KMS-11 (cell line): ENCODE data around the gene HIVEP1.

Experiments
- H2AFZ ChIP-seq: fragments of 200-600 bp; sonication (generic); 2 replicates; pipeline ENCODE4 v1.6.1; 2016; ENCODE audit warnings: antibody characterized with exemption, mixed run types, low read depth
- H3K27ac ChIP-seq: fragments of 200-600 bp; sonication (generic); 2 replicates; pipeline ENCODE4 v1.6.1; 2016; ENCODE audit warnings: mild to moderate bottlenecking, mixed run types
- H3K27me3 ChIP-seq: fragments of 200-600 bp; sonication (generic); 2 replicates; pipeline ENCODE4 v1.6.1; 2017; ENCODE audit warnings: mild to moderate bottlenecking, low read depth, mixed run types, moderate library complexity; ENCODE audit not compliant: insufficient read depth
- H3K36me3 ChIP-seq: fragments of 200-600 bp; sonication (generic); 2 replicates; pipeline ENCODE4 v1.6.1; 2017; ENCODE audit warnings: mild to moderate bottlenecking, mixed run types; ENCODE audit not compliant: insufficient read depth
- H3K4me1 ChIP-seq: fragments of 200-600 bp; sonication (generic); 2 replicates; pipeline ENCODE4 v1.6.1; 2016; ENCODE audit warnings: mild to moderate bottlenecking, low read depth, mixed run types; ENCODE audit not compliant: poor library complexity, severe bottlenecking
- H3K4me2 ChIP-seq: fragments of 200-600 bp; sonication (generic); 2 replicates; pipeline ENCODE4 v1.7.0; 2016; ENCODE audit warnings: mild to moderate bottlenecking, mixed run types
- H3K4me3 ChIP-seq: fragments of 200-600 bp; sonication (generic); IDR thresholded peaks from 2 replicates; pipeline ENCODE4 v1.6.1; 2017; ENCODE audit warnings: low read depth, low read length, mixed read lengths; ENCODE audit not compliant: insufficient read depth
- H3K79me2 ChIP-seq: fragments of 200-600 bp; sonication (generic); 2 replicates; pipeline ENCODE4 v1.6.1; 2016; ENCODE audit warnings: low read depth, mixed run types; ENCODE audit not compliant: insufficient read depth
- H3K9ac ChIP-seq: fragments of 200-600 bp; sonication (generic); 2 replicates; pipeline ENCODE4 v1.6.1; 2016; ENCODE audit warnings: mild to moderate bottlenecking, mixed run types
- H4K20me1 ChIP-seq: fragments of 200-600 bp; sonication (generic); 2 replicates; pipeline ENCODE4 v1.6.1; 2016; ENCODE audit warnings: mild to moderate bottlenecking, mixed run types; ENCODE audit not compliant: insufficient read depth
- TF ChIP-seq, protein P1 (sequence below): fragments of 200-600 bp; sonication (generic); conservative IDR thresholded peaks from 2 replicates; pipeline ENCODE4 v1.6.1; 2017; ENCODE audit warnings: low read depth, mild to moderate bottlenecking, antibody characterized with exemption, low read length, moderate library complexity, mixed read lengths

Gene HIVEP1

DNA sequence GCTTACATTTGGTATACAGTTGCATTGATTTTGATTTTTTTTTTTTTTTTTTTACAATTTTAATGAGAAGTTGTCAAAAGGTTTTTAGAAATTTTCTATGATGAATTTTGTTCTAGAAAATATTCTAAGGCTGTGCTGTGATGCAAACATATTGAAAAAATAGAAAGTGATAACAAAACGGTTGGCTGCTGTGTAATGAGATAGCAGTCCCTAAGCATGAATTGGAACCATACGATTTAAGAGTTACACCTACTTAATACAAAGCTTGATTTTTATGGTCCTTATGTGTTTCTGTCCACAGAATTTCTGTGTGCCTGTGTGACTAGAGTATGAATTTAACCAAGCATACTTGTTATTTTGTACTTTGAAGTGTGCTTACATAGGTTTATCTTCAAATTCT lies 12.1 kb downstream of the HIVEP1 start:
- H4K20me1 ChIP-seq = no peaks in the 10 kb centered on the region
- no peak overlapping the region for H3K9ac ChIP-seq
- H2AFZ ChIP-seq = no peak overlapping the region
- H3K27me3 ChIP-seq = no peaks in the 10 kb centered on the region
- H3K27ac ChIP-seq = no peak overlapping the region
- no peaks in the 10 kb centered on the region for H3K4me1 ChIP-seq
- no peak overlapping the region for H3K4me3 ChIP-seq
- no peaks in the 10 kb centered on the region for H3K36me3 ChIP-seq
- H3K79me2 ChIP-seq = peaks cover 77% of the 10 kb centered on the region
- no peak overlapping the region for H3K4me2 ChIP-seq
- TF ChIP-seq, protein P1, sequence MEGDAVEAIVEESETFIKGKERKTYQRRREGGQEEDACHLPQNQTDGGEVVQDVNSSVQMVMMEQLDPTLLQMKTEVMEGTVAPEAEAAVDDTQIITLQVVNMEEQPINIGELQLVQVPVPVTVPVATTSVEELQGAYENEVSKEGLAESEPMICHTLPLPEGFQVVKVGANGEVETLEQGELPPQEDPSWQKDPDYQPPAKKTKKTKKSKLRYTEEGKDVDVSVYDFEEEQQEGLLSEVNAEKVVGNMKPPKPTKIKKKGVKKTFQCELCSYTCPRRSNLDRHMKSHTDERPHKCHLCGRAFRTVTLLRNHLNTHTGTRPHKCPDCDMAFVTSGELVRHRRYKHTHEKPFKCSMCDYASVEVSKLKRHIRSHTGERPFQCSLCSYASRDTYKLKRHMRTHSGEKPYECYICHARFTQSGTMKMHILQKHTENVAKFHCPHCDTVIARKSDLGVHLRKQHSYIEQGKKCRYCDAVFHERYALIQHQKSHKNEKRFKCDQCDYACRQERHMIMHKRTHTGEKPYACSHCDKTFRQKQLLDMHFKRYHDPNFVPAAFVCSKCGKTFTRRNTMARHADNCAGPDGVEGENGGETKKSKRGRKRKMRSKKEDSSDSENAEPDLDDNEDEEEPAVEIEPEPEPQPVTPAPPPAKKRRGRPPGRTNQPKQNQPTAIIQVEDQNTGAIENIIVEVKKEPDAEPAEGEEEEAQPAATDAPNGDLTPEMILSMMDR = no peak

DNA sequence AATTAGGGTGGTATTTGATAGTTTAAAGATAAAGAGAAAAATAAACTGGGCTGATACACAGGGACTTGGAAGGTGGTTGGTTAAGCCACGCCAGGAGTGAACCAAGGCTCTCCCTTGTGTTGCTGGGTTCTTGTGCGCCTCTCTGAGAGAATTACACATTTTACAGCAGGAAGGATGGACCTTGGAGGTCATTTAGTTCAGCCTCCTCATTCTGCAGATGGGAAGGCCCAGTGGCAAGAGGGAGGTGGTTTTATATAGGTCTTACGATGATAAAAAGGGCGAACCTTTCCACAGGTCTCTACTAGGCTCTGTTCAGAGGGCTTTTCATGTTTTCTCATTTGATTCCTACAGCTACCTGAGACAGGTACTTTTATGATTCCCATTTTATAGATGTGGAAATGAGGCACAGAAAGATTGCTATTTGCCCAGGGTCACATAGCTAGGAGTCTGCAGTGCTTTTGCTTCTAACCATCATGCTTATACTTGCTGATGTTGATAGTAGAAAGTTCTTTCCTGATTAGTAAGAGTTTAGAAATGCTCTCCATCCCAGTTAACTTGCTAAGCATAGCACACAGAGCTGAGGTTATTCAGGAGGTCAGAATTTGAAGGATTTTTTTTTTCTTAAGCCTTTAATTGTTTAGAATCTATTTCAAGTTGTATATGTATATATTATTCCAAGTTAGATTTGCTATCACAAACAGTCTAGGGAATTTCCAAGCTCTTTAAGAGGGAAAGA lies 12.8 kb downstream of the HIVEP1 start:
- peaks cover 83% of the 10 kb centered on the region for H3K79me2 ChIP-seq
- no peaks in the 10 kb centered on the region for H3K36me3 ChIP-seq
- no peak overlapping the region for H3K4me2 ChIP-seq

DNA sequence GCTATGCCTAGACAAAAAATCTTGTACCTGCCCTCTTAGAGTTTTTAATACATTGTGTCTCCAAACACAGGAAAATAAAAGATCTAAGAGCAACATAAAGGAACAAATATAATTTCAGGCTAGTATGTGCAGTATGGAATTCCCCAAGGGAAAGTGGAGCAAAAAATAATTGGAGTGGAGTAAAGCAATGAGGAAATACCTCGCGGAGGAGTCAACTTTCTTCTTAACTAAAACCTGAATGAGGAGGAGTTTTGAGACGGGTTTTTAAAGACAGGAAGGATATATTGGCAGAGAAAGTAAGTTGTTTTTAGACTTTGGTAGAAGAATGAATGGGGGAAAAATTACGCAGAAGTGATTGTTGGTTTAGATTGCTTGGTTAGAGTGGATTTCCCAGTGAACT lies 14.0 kb downstream of the HIVEP1 start:
- no peak overlapping the region for H3K27ac ChIP-seq
- H3K27me3 ChIP-seq = no peaks in the 10 kb centered on the region
- H3K36me3 ChIP-seq = no peaks in the 10 kb centered on the region
- H4K20me1 ChIP-seq = no peaks in the 10 kb centered on the region
- no peak overlapping the region for H3K9ac ChIP-seq
- H3K79me2 ChIP-seq = peaks cover 93% of the 10 kb centered on the region
- H2AFZ ChIP-seq = no peak overlapping the region
- no peak overlapping the region for H3K4me3 ChIP-seq
- peaks cover 9% of the 10 kb centered on the region for H3K4me1 ChIP-seq
- TF ChIP-seq, protein P1 = no peak
- H3K4me2 ChIP-seq = no peak overlapping the region

More for the DNA sequence above, 12.8 kb downstream of the HIVEP1 start:
- H3K4me3 ChIP-seq = no peak overlapping the region
- no peaks in the 10 kb centered on the region for H3K4me1 ChIP-seq
- TF ChIP-seq, protein P1 = no peak
- H4K20me1 ChIP-seq = no peaks in the 10 kb centered on the region
- H3K9ac ChIP-seq = no peak overlapping the region
- no peaks in the 10 kb centered on the region for H3K27me3 ChIP-seq
- no peak overlapping the region for H2AFZ ChIP-seq
- H3K27ac ChIP-seq = no peak overlapping the region

DNA sequence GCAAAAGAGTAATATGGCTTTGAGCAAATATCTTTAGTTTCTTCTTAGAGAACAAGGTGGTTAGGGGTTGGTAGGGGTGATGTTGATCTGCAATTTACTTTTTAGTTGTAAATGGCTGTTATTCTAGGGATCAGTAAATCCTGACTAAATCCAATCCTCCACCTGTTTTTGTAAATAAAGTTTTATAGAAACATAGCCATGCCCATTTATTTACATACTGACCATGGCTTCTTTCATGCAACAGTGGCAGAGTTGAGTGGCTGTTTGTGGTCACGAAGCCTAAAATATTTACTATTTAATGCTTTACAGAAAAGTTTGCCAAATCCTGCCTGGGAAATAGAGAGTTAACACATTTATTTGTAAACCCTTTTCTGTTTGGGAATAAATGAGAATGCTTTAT lies 14.7 kb downstream of the HIVEP1 start:
- Histone ChIP-seq H3K4me3 (no peak overlapping the region), H4K20me1 (no peaks in the 10 kb centered on the region), H3K4me1 (peaks cover 14% of the 10 kb centered on the region), H3K36me3 (no peaks in the 10 kb centered on the region), H3K4me2 (no peak overlapping the region), H3K27me3 (no peaks in the 10 kb centered on the region), H2AFZ (no peak overlapping the region), H3K9ac (no peak overlapping the region), H3K27ac (no peak overlapping the region), H3K79me2 (peaks cover 92% of the 10 kb centered on the region)
- TF ChIP-seq, protein P1 = no peak
